ENCODE data around the gene HTN3.

- TF ChIP-seq CTCF (IDR thresholded peaks at IDR 0.05) (no peak), POLR2A (IDR thresholded peaks at IDR 0.05) (no peak)
Observed at GRCh38 chr4:70027011-70027410, 1.2 kb upstream of the HTN3 start.

All from lower leg skin (tissue), 3 donors.